Measurements from ENCODE around the gene PAX1.

PAX1 gene

GRCh38 chr20:21698494-21699215, 6.8 kb upstream of the PAX1 start:
- no peak for TF ChIP-seq CTCF (IDR thresholded peaks at IDR 0.05)

- no peak for TF ChIP-seq CTCF (IDR thresholded peaks at IDR 0.05)
These were observed 6.3 kb upstream of the PAX1 start for GRCh38 chr20:21699216-21699508.

DNA sequence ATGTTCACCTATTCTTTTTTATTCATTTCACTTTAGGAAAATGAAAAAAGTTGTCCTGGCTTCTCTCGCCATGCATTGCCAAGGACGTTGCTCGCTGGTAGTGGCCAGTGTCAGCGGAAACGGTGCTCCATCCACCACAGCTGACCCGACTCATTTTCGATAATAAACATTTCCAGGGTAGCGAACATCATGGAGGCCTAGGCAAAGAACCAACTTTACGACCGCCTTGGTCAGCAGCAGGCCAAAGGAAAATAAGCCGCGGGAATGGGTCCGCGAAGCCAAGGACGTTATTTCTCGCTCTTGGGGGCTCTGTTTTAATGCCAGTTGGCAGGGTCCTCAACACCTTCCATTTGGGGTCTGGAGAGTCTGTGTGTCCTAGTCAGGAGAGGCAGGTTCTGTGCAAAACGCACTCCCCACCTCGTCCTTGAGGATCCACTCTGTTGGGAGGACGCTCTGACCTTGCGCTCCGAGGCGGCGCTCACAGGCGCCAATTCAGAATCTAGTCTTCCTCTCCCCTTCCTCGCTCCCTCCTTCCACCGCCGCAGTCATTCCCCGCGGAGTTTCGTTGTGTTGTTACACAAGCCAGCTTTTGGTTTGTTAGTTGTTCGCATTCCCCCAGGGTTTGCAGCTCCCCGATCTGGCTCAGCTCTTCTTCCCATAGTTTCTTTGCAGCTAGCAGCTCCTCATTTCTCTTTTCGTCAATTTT, 4.1 kb upstream of the PAX1 start:
- TF ChIP-seq CTCF (IDR thresholded peaks at IDR 0.05), result no peak

GRCh38 chr20:21702016-21702415, 3.4 kb upstream of the PAX1 start:
- TF ChIP-seq CTCF (IDR thresholded peaks at IDR 0.05), result no peak

DNA sequence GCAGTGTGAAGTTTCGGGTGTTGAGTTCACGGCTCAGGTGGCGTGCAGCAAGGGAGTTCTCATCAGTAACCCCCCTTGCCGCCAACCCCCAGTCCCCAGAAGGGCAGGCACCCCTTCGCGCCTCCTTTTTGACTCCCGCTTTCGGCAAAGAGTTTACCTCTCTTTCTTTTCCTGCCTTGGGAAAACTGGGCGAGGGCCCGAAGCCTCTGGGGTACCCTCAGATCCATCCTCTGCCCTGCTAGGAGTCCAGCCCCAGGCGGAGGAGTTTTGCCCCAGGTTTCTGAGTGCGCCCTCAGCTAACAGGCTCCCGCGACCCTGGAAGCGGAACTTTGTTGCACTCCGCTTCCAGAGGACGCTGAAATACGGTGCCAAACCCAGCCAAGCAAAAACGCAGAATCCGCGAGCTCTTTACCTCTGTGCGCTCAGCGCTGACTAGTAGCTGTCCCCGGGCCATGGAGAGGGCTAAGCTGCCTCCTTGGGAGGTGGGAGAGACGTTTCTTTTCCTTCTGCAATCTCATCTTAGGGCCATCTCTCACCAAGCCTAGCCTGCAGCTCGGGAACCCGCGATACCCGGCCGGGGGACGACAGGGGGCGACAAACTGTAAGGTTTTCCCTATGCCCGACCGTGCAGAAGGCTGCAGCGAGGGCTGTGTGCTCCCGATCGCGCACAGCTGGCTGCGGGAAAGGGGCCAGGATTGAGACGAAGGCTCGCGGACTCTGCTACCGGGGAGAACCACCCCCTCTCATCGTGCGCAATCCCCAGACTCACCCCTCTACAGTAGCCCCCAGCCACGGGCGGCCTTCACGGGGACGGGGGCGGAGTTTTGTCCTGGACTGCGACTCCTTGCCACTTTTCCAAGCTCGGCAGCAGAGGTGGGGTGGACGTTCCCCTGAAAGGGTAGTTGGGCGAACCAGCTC, 2.7 kb upstream of the PAX1 start:
- TF ChIP-seq CTCF (IDR thresholded peaks at IDR 0.05), result peak; percentile 81

DNA sequence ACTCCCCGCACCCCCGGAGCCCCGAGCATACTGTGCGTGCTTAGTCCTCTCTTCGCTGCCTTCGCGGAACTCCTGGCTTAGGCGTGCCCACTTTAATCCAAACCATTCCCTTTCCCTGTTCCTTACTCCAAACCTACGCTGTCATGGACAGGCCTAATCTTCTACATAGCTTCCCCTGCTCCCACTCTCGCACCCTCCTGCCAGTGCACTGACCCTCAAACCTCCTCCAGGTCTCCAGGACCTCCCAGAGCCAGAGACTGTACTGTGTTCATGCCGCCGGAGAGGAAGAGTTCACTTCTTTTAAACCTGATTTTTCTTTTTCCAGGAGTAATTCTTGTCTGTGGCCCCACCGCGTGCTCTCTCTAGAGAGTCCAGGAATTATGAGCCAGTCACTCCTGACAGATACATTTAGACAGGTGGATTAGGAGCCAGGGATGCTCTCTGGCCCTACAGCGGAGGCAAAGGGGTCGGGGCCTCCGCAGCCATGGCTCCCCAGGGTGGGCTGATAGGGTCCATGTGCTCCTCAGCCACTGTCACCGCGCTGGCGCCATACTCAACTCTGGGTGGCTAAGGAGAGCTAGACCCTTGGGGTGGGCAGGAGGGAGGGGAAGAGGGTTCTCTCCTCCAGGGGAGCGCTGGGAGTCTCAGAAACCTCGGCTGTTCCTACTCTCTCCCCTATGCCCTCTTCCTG, 1.6 kb upstream of the PAX1 start:
- TF ChIP-seq CTCF (IDR thresholded peaks at IDR 0.05), result no peak
